Heart right ventricle (tissue), 16 donors: ENCODE data around the gene UBE2J2. TPM values are rescaled to one million over a fixed set of nuclear protein-coding genes. Genes with fewer than 3 reads are reported as not detected.

Experiments used
- ATAC-seq, 8 donors: fragments of 200-7000 bp; cut with Tn5 transposase; one replicate each; pipeline ENCODE4 v1.9.1; 2020; ENCODE audit warnings: mild to moderate bottlenecking in 8 of 8, moderate library complexity in 8 of 8, moderate number of reproducible peaks in 1 of 8
- DNase-seq, 2 donors: peaks; one replicate each; pipeline ENCODE4 v3.0.0-alpha.2; 2020
- H3K27ac ChIP-seq, 10 donors: fragments of 200-600 bp; sonication (generic) in 2 of 10; one replicate each; pipeline versions ENCODE4 v1.5.0 to v1.8.0; 2020 to 2022; ENCODE audit warnings: mild to moderate bottlenecking in 3 of 10
- H3K27me3 ChIP-seq, 7 donors: fragments of 200-600 bp; one replicate each; pipeline ENCODE4 v1.8.0; 2021 to 2022; ENCODE audit warnings: mild to moderate bottlenecking in 2 of 7
- H3K36me3 ChIP-seq, 9 donors: fragments of 200-600 bp; sonication (generic) in 1 of 9; one replicate each; pipeline versions ENCODE4 v1.5.0 to v1.8.0; 2020 to 2022; ENCODE audit warnings: mild to moderate bottlenecking in 2 of 9
- H3K4me1 ChIP-seq, 9 donors: fragments of 200-600 bp; sonication (generic) in 1 of 9; one replicate each; pipeline versions ENCODE4 v1.5.0 to v1.8.0; 2020 to 2022; ENCODE audit warnings: mild to moderate bottlenecking in 4 of 9
- H3K4me3 ChIP-seq, 10 donors: fragments of 200-600 bp; sonication (generic) in 2 of 10; one replicate each; pipeline versions ENCODE4 v1.5.0 to v1.8.0; 2020 to 2022; ENCODE audit warnings: mild to moderate bottlenecking in 7 of 10, moderate library complexity in 2 of 10
- H3K9me3 ChIP-seq, 11 donors: fragments of 200-600 bp in 10 of 11; sonication (generic) in 2 of 11; one replicate each; pipeline versions ENCODE4 v1.5.0 to v1.8.0; 2013 to 2022; ENCODE audit warnings: mild to moderate bottlenecking in 2 of 11, control low read depth in 1 of 11, moderate library complexity in 1 of 11
- WGBS, 2 donors: extraction: QIAGEN DNeasy Blood & Tissue Kit; methylation state at CpG; one replicate each; pipeline ENCODE4 v1.1.7; 2013; ENCODE audit warnings: inconsistent platforms in 1 of 2; 5-methylcytosine and 5-hydroxymethylcytosine counted together
- intact Hi-C, 10 donors: fragments of 100-400 bp; cut with DNase I; formaldehyde crosslinking; loops; one replicate each; pipeline versions ENCODE4 v1.11.1 to v1.14.2; 2022
- polyA plus RNA-seq, 2 donors: library from polyadenylated mRNA; stranded (reverse); fragments of 200-250 nt; gene quantifications; one replicate each; pipeline ENCODE4 v1.2.3, GENCODE V29; 2013
- total RNA-seq, 10 donors: library from RNA; stranded (reverse); fragmentation: NEBNext Ultra II Directional in 3 of 10; extraction: Animal tissue kit (Norgen Biotek cat#: 25700) in 3 of 10; gene quantifications; one replicate each; pipeline versions ENCODE4 v1.2.1 to v1.2.4, GENCODE V29; 2021 to 2023
- TF ChIP-seq, protein P1 (sequence below), 9 donors: fragments of 200-600 bp; sonication (generic) in 2 of 9; IDR thresholded peaks; one replicate each; pipeline versions ENCODE4 v1.5.0 to v1.8.0; 2021 to 2022; ENCODE audit warnings: antibody characterized with exemption in 9 of 9, mild to moderate bottlenecking in 5 of 9, moderate library complexity in 1 of 9
- donor health status: Arrhythmogenic right ventricular cardiomyopathy.
- donor health status: ischemic (EF 13 %, LVEDD 7.1; RV severe dilation, severe dysfunction).
- donor health status: healthy with polysubstance abuse.
- donor health status: DM: no; HTN: yes; CAD: no.
- donor health status: DM: no; HTN: no; CAD: no.
- donor health status: ischemic (EF 25% LVEDD 6.9; RV normal size, moderate dysfunction).
- donor health status: ischemic (EF 25% LVEDD 5.7; RV mildly dilated, moderate dysfunction).
- donor health status: healthy.
- donor health status: DM: yes; HTN: yes; CAD: no.
- donor health status: Ischemic cardiomyopathy.
- donor health status: ischemic (EF 35%, LVEDD 5.7; RV mildly dilated, moderate dysfunction).
- donor health status: nonischemic (EF 11% LVEDD 7.7; RV severe dilation, severe dysfunction).
- donor health status: DM: yes; HTN: yes; CAD: no.
- donor health status: PGD.
- donor health status: ischemic (EF 29% LVEDD 5.4; RV normal size, mild dysfunction).
- donor health status: nonischemic (EF 23%, LVEDD 6.1; RV moderate dilation, normal function).

Gene UBE2J2
- total and polyA plus RNA-seq, 12 donors, result 23.5 to 44.1 (median 30.5) TPM

GRCh38 chr1:1212780-1213344 is 60.8 kb downstream of the UBE2J2 start:
- DNase-seq (peak; percentile 60 to 64), ATAC-seq (peak; percentile 45 to 76 (median 64))
- Histone ChIP-seq H3K9me3 (no peaks in the 10 kb centered on the region), H3K4me3 (peak overlapping the region in 9 of 10 donors; percentile 27 to 59 (median 53)), H3K27me3 (peaks cover 0 to 37% (median 1%) of the 10 kb centered on the region in 7 donors), H3K4me1 (peaks cover 5 to 73% (median 47%) of the 10 kb centered on the region in 9 donors), H3K27ac (peak overlapping the region in 9 of 10 donors; percentile 69 to 87 (median 78)), H3K36me3 (peaks cover 0 to 30% (median 6%) of the 10 kb centered on the region in 9 donors)
- 47% methylated on average over 21 to 24 of the region's 24 CpGs for WGBS, 2 donors
- TF ChIP-seq, protein P1, sequence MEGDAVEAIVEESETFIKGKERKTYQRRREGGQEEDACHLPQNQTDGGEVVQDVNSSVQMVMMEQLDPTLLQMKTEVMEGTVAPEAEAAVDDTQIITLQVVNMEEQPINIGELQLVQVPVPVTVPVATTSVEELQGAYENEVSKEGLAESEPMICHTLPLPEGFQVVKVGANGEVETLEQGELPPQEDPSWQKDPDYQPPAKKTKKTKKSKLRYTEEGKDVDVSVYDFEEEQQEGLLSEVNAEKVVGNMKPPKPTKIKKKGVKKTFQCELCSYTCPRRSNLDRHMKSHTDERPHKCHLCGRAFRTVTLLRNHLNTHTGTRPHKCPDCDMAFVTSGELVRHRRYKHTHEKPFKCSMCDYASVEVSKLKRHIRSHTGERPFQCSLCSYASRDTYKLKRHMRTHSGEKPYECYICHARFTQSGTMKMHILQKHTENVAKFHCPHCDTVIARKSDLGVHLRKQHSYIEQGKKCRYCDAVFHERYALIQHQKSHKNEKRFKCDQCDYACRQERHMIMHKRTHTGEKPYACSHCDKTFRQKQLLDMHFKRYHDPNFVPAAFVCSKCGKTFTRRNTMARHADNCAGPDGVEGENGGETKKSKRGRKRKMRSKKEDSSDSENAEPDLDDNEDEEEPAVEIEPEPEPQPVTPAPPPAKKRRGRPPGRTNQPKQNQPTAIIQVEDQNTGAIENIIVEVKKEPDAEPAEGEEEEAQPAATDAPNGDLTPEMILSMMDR (IDR thresholded peaks at IDR 0.05), result no peak
- intact Hi-C loops, result no loop called here

GRCh38 chr1:1211541-1212441 is 61.9 kb downstream of the UBE2J2 start:
- ATAC-seq, result no peak
- peak overlapping the region in 6 of 10 donors; percentile 52 to 59 (median 56) for H3K4me3 ChIP-seq
- no peaks in the 10 kb centered on the region for H3K9me3 ChIP-seq
- 78 to 87% methylated on average over 27 to 28 of the region's 28 CpGs for WGBS, 2 donors
- H3K36me3 ChIP-seq, result peaks cover 0 to 19% (median 0%) of the 10 kb centered on the region in 9 donors
- DNase-seq, result peak in 1 of 2 donors; percentile 14
- peak overlapping the region in 5 of 10 donors; percentile 10 to 86 (median 78) for H3K27ac ChIP-seq
- intact Hi-C loops, result no loop called here
- H3K4me1 ChIP-seq, result peaks cover 5 to 67% (median 55%) of the 10 kb centered on the region in 9 donors
- TF ChIP-seq, protein P1 (IDR thresholded peaks at IDR 0.05), result no peak
- peaks cover 2 to 47% (median 12%) of the 10 kb centered on the region in 7 donors for H3K27me3 ChIP-seq

GRCh38 chr1:1210726-1211540 is 62.7 kb downstream of the UBE2J2 start:
- intact Hi-C loops, result no loop called here
- peak in 1 of 2 donors; percentile 11 for DNase-seq
- 91 to 94% methylated on average over 30 to 31 of the region's 31 CpGs for WGBS, 2 donors
- H3K36me3 ChIP-seq, result peaks cover 0 to 10% (median 0%) of the 10 kb centered on the region in 9 donors
- peak overlapping the region in 1 of 10 donors; percentile 59 for H3K4me3 ChIP-seq
- no peak overlapping the region for H3K27ac ChIP-seq
- peaks cover 10 to 56% (median 21%) of the 10 kb centered on the region in 7 donors for H3K27me3 ChIP-seq
- TF ChIP-seq, protein P1 (IDR thresholded peaks at IDR 0.05), result no peak
- H3K4me1 ChIP-seq, result peaks cover 5 to 68% (median 56%) of the 10 kb centered on the region in 9 donors
- no peak for ATAC-seq
- no peaks in the 10 kb centered on the region for H3K9me3 ChIP-seq
